K562 (cell line): ENCODE measurements around the gene ARHGAP22. TPM values are rescaled to one million over a fixed set of nuclear protein-coding genes. Genes with fewer than 3 reads are reported as not detected.

Experiments used
- CBX1 ChIP-seq: sonication (generic); IDR thresholded peaks from 2 replicates; pipeline ENCODE4 v1.6.1; 2016; ENCODE audit warnings: antibody characterized with exemption, low read depth, mild to moderate bottlenecking
- CTCF ChIP-seq, 3 experiments: IDR thresholded peaks in 2 of 3; conservative IDR thresholded peaks in 1 of 3; 2 replicates each; pipeline ENCODE4 v1.5.1; 2011 to 2012; ENCODE audit warnings: low read length in 3 of 3, mild to moderate bottlenecking in 3 of 3, control low read depth in 2 of 3, improper control_type of control experiment in 1 of 3, inconsistent platforms in 1 of 3, low read depth in 1 of 3, mixed read lengths in 1 of 3, moderate library complexity in 1 of 3; ENCODE audit not compliant: insufficient read depth in 2 of 3
- FOXP4 ChIP-seq: sonication (generic); formaldehyde crosslinking; IDR thresholded peaks from 2 replicates; pipeline ENCODE4 v1.8.0; 2022; ENCODE audit warnings: mild to moderate bottlenecking, missing genetic modification reagents, borderline replicate concordance
- MAZ ChIP-seq, 2 experiments: fragments of 450-650 bp in 1 of 2; sonication (generic) in 1 of 2; formaldehyde crosslinking; IDR thresholded peaks in 1 of 2; conservative IDR thresholded peaks in 1 of 2; 2 replicates each; pipeline versions ENCODE4 v1.4.0 to v1.5.0; 2020; ENCODE audit warnings: mild to moderate bottlenecking in 1 of 2, missing genetic modification reagents in 1 of 2
- MEF2D ChIP-seq: conservative IDR thresholded peaks from 2 replicates; pipeline ENCODE4 v1.6.1; 2016; ENCODE audit warnings: low read depth, missing genetic modification characterization, missing compliant biosample characterization
- MNT ChIP-seq, 2 experiments: fragments of 450-650 bp; conservative IDR thresholded peaks; 2 replicates each; pipeline ENCODE4 v1.6.1; 2017; ENCODE audit warnings: mild to moderate bottlenecking in 2 of 2, moderate library complexity in 2 of 2
- MTA1 ChIP-seq: fragments of 450-650 bp; IDR thresholded peaks from 2 replicates; pipeline ENCODE4 v1.6.1; 2017; ENCODE audit warnings: borderline replicate concordance
- NFIX ChIP-seq: fragments of 250-450 bp; sonication (Bioruptor Pico); IDR thresholded peaks from 2 replicates; pipeline ENCODE4 v1.4.0; 2020; ENCODE audit warnings: low read depth, mild to moderate bottlenecking, moderate library complexity
- NR2C1 ChIP-seq, 2 experiments: fragments of 450-650 bp; IDR thresholded peaks; 2 replicates each; pipeline ENCODE4 v1.6.1; 2017; ENCODE audit warnings: mild to moderate bottlenecking in 2 of 2, antibody characterized with exemption in 1 of 2, inconsistent platforms in 1 of 2, missing compliant biosample characterization in 1 of 2, missing genetic modification characterization in 1 of 2
- SIX5 ChIP-seq, 2 experiments: IDR thresholded peaks; 2 replicates each; pipeline ENCODE4 v1.6.1; 2011; ENCODE audit warnings: low read length in 2 of 2, borderline replicate concordance in 1 of 2, low read depth in 1 of 2, mild to moderate bottlenecking in 1 of 2, moderate library complexity in 1 of 2; ENCODE audit not compliant: insufficient read depth in 1 of 2
- TFAP4 ChIP-seq: sonication (generic); formaldehyde crosslinking; IDR thresholded peaks from 2 replicates; pipeline ENCODE4 v1.8.0; 2022; ENCODE audit warnings: missing genetic modification reagents, mild to moderate bottlenecking, moderate library complexity, borderline replicate concordance
- TRIM25 ChIP-seq: fragments of 450-650 bp; IDR thresholded peaks from 2 replicates; pipeline ENCODE4 v1.7.0; 2016; ENCODE audit warnings: borderline replicate concordance
- ZNF354B ChIP-seq: fragments of 250-450 bp; sonication (Bioruptor Pico); IDR thresholded peaks from 2 replicates; pipeline ENCODE4 v1.4.0; 2020
- ZNF639 ChIP-seq, 2 experiments: fragments of 200-800 bp in 1 of 2; sonication (Bioruptor generic) in 1 of 2; sonication (generic) in 1 of 2; formaldehyde crosslinking in 1 of 2; IDR thresholded peaks in 1 of 2; conservative IDR thresholded peaks in 1 of 2; 2 replicates each; pipeline versions ENCODE4 v1.5.0 to v1.6.1; 2016 to 2020; ENCODE audit warnings: missing compliant biosample characterization in 1 of 2, missing genetic modification characterization in 1 of 2, missing genetic modification reagents in 1 of 2
- ZNF766 ChIP-seq: fragments of 200-800 bp; sonication (Bioruptor generic); conservative IDR thresholded peaks from 2 replicates; pipeline ENCODE4 v1.6.1; 2016; ENCODE audit warnings: missing genetic modification characterization, missing compliant biosample characterization
- polyA plus RNA-seq, 8 experiments: library from polyadenylated mRNA; depleted of rRNA in 4 of 8; stranded (reverse) in 5 of 8; unstranded in 3 of 8; fragments of >200 nt; fragmentation: Nextera tagmentation in 2 of 8; fragmentation: Illumina TruSeq in 1 of 8; extraction: Ambion mirVana in 2 of 8; extraction: Trizol in 1 of 8; gene quantifications; 2 replicates each; pipeline versions ENCODE4 v1.2.1 to v1.2.3, GENCODE V29; 2011 to 2014; ENCODE audit warnings: inconsistent platforms in 1 of 8, missing spikeins in 1 of 8
- total RNA-seq, 7 experiments: library from RNA; depleted of rRNA in 6 of 7; stranded (reverse); fragments of >200 nt in 6 of 7; fragmentation: Illumina TruSeq in 2 of 7; extraction: Trizol in 2 of 7; gene quantifications; 2 replicates each; pipeline versions ENCODE4 v1.2.1 to v1.2.3, GENCODE V29; 2011 to 2021; ENCODE audit warnings: low replicate concordance in 1 of 7

The ARHGAP22 gene
- total and polyA plus RNA-seq, 9 of the 15 experiments (the other 6 are each of a cell fraction or from before 2014, with no cell fraction given), result 1.3 to 28.1 (median 12.7) TPM

GRCh38 chr10:48456361-48456804, 148.5 kb downstream of the ARHGAP22 start (continued):
- TF ChIP-seq MAZ (CRISPR knock-in tag; conservative IDR thresholded peaks at IDR 0.05 in 1 of 2, IDR thresholded peaks at IDR 0.05 in 1 of 2) (peak; percentile 64 to 74; a peak in 3 of 4 replicates), MNT (conservative IDR thresholded peaks at IDR 0.05) (no peak), NR2C1 (IDR thresholded peaks at IDR 0.05) (no peak), NR2C1 (tag; IDR thresholded peaks at IDR 0.05) (no peak), TFAP4 (CRISPR knock-in tag) (no peak), TRIM25 (no peak), CBX1 (no peak), ZNF766 (CRISPR knock-in tag) (no peak), ZNF354B (no peak), MEF2D (tag) (0 out of 2 replicates have a peak, but pooled peaks have one; percentile 39), SIX5 (IDR thresholded peaks at IDR 0.05; ENCODE audit: borderline replicate concordance in 1 of 2, insufficient read depth in 1 of 2, low read depth in 1 of 2, low read length in 2 of 2) (no peak), NFIX (CRISPR knock-in tag) (peak; percentile 19; the same call in 1 of the 2 replicates), ZNF639 (CRISPR knock-in tag; conservative IDR thresholded peaks at IDR 0.05 in 1 of 2, IDR thresholded peaks at IDR 0.05 in 1 of 2) (peak in 1 of 2 experiments; percentile 53; a peak in 1 of 4 replicates), MTA1 (peak; percentile 57; the same call in 1 of the 2 replicates), FOXP4 (no peak), CTCF (IDR thresholded peaks at IDR 0.05 in 2 of 3, conservative IDR thresholded peaks at IDR 0.05 in 1 of 3; ENCODE audit: insufficient read depth in 2 of 3, low read depth in 1 of 3, low read length in 3 of 3) (0 out of 6 replicates have a peak, but pooled peaks of 1 of the 3 experiments have one; percentile 8)
